HFF-Myc (cell line): ENCODE measurements around the gene PDE4B.
"Not testable (repeated sequence)": the region's sequence is repeated elsewhere in the genome, so short reads cannot be mapped to it uniquely, and the experiment has no call there.

ENCODE experiments used
- DNase-seq: peaks from one replicate; pipeline ENCODE4 v3.0.0-alpha.2; 2011; ENCODE audit warnings: low read depth; ENCODE audit errors: extremely low read depth
- H3K4me3 ChIP-seq: replicated peaks from 2 replicates; pipeline ENCODE4 v1.5.1; 2011; ENCODE audit warnings: low read depth, mild to moderate bottlenecking, control low read depth, low read length
- CTCF ChIP-seq: IDR thresholded peaks from 2 replicates; pipeline ENCODE4 v1.5.1; 2012; ENCODE audit warnings: mild to moderate bottlenecking, low read depth, low read length, control low read depth; ENCODE audit errors: missing control alignments

The PDE4B gene

GRCh38 chr1:65850281-65850680 is 57.6 kb downstream of the PDE4B start:
- no peak for TF ChIP-seq CTCF
- no peak overlapping the region for H3K4me3 ChIP-seq
- no peak for DNase-seq

GRCh38 chr1:65856591-65856990 is 63.9 kb downstream of the PDE4B start:
- DNase-seq, H3K4me3 ChIP-seq: not testable (repeated sequence)

GRCh38 chr1:65866439-65866838 is 73.7 kb downstream of the PDE4B start:
- DNase-seq, result no peak
- TF ChIP-seq CTCF, result no peak
- H3K4me3 ChIP-seq, result no peak overlapping the region

- H3K4me3 ChIP-seq, result no peak overlapping the region
- DNase-seq, result no peak
- no peak for TF ChIP-seq CTCF
Observed at GRCh38 chr1:65872301-65872700, 79.6 kb downstream of the PDE4B start.

GRCh38 chr1:65878342-65878741 is 85.6 kb downstream of the PDE4B start:
- H3K4me3 ChIP-seq, DNase-seq: not testable (repeated sequence)

GRCh38 chr1:65880611-65881010 is 87.9 kb downstream of the PDE4B start:
- H3K4me3 ChIP-seq, result no peak overlapping the region
- TF ChIP-seq CTCF, result no peak
- DNase-seq, result no peak

- H3K4me3 ChIP-seq, result no peak overlapping the region
- TF ChIP-seq CTCF, result no peak
- DNase-seq, result no peak
Observed at GRCh38 chr1:65881067-65881594, 88.4 kb downstream of the PDE4B start.

- no peak overlapping the region for H3K4me3 ChIP-seq
- no peak for DNase-seq
- TF ChIP-seq CTCF, result no peak
Observed at GRCh38 chr1:65882076-65882475, 89.4 kb downstream of the PDE4B start.
